ENCODE data around the gene KCP. TPM values are rescaled to one million over a fixed set of nuclear protein-coding genes. Genes with fewer than 3 reads are reported as not detected.

The KCP gene
- total RNA-seq, 8 experiments from 2014 or later, result 0.22 to 1.5 (median 0.32) TPM

- Histone ChIP-seq H3K4me3 (no peak overlapping the region), H3K27ac (peak overlapping the region; percentile 59 to 65)
- 17 to 57% (median 54%) methylated on average over 2 to 5 of the region's 10 CpGs; no CpG with 5 or more reads in 7 of the 10 experiments for WGBS, 10 experiments
These were observed 82.4 kb downstream of the KCP start for GRCh38 chr7:128827971-128828711.

GRCh38 chr7:128827248-128827958, 83.1 kb downstream of the KCP start:
- Histone ChIP-seq H3K27ac (peak overlapping the region; percentile 59 to 65), H3K4me1 (replicated peaks in 1 of 2) (peaks cover 32 to 33% of the 10 kb centered on the region in 2 donors), H3K4me3 (no peak overlapping the region)
- 20 to 100% (median 67%) methylated on average over 1 to 6 of the region's 17 CpGs; no CpG with 5 or more reads in 5 of the 10 experiments for WGBS, 10 experiments
- peak in 7 of 8 experiments; percentile 34 to 81 (median 74) for ATAC-seq (replicated peaks in 6 of 8)
- in situ Hi-C loops (cut with MboI; ENCODE audit: low pct_unique_long_range_greater_than_20kb in 2 of 9, low sequenced_read_pairs in 9 of 9, unreplicated experiment in 9 of 9), result no loop called here

More at GRCh38 chr7:128827971-128828711, 82.4 kb downstream of the KCP start:
- peak in 4 of 8 experiments; percentile 2 to 8 (median 4) for ATAC-seq (replicated peaks in 6 of 8)
- in situ Hi-C loops (cut with MboI; ENCODE audit: low pct_unique_long_range_greater_than_20kb in 2 of 9, low sequenced_read_pairs in 9 of 9, unreplicated experiment in 9 of 9), result no loop called here
- H3K4me1 ChIP-seq (replicated peaks in 1 of 2), result peaks cover 35 to 40% of the 10 kb centered on the region in 2 donors

- in situ Hi-C loops (cut with MboI; ENCODE audit: low pct_unique_long_range_greater_than_20kb in 2 of 9, low sequenced_read_pairs in 9 of 9, unreplicated experiment in 9 of 9), result no loop called here
These were observed 83.6 kb downstream of the KCP start for GRCh38 chr7:128826916-128827247.

More at GRCh38 chr7:128826916-128827247, 83.6 kb downstream of the KCP start:
- 71 to 80% methylated on average over 1 of the region's 1 CpG; no CpG with 5 or more reads in 8 of the 10 experiments for WGBS, 10 experiments
- peaks cover 28% of the 10 kb centered on the region in 2 donors for H3K4me1 ChIP-seq (replicated peaks in 1 of 2)
- no peak for ATAC-seq (replicated peaks in 6 of 8)
- H3K27ac ChIP-seq, result peak overlapping the region; percentile 59 to 65
- no peak overlapping the region for H3K4me3 ChIP-seq

Other genes with a start within 250 kb of the KCP start
- 1 to 10 TPM in 5 of 8 experiments, under 1 TPM in 3; 0.50 to 3.6 (median 1.1) TPM for gene GARIN1A, start 238.4 kb downstream of the KCP start, total RNA-seq
- 100 to 1,000 TPM in 4 of 8 experiments, 10 to 100 TPM in 4; 66.8 to 449 (median 126) TPM for gene CALU, start 171.3 kb downstream of the KCP start, total RNA-seq
- under 1 TPM in 5 of 8 experiments, not detected in 3; 0.27 to 0.78 (median 0.43) TPM for gene OPN1SW, start 134.9 kb downstream of the KCP start, total RNA-seq
- 10 to 100 TPM in 7 of 8 experiments, 1 to 10 TPM in 1; 3.7 to 99.4 (median 23.1) TPM for gene CCDC136, start 118.7 kb downstream of the KCP start, total RNA-seq
- gene FLNC, start 80.3 kb downstream of the KCP start, total RNA-seq, result 100 to 1,000 TPM in 1 of 8 experiments, 10 to 100 TPM in 5, 1 to 10 TPM in 2; 1.7 to 157 (median 25.9) TPM
- 100 to 1,000 TPM; 145 to 455 (median 235) TPM for gene ATP6V1F, start 47.9 kb downstream of the KCP start, total RNA-seq
- 1 to 10 TPM in 2 of 8 experiments, under 1 TPM in 6; 0.21 to 5.6 (median 0.65) TPM for gene IRF5, start 27.2 kb upstream of the KCP start, total RNA-seq
- gene TNPO3, start 144.4 kb upstream of the KCP start, total RNA-seq, result 10 to 100 TPM; 45.3 to 63.9 (median 52.0) TPM
- 10 to 100 TPM in 2 of 8 experiments, 1 to 10 TPM in 6; 2.0 to 24.0 (median 5.6) TPM for gene TSPAN33, start 234.0 kb upstream of the KCP start, total RNA-seq